ENCODE data around the gene PROM1. TPM values are rescaled to one million over a fixed set of nuclear protein-coding genes. Genes with fewer than 3 reads are reported as not detected.

The PROM1 gene
- total and polyA plus RNA-seq, 4 donors, result 1.2 to 5.2 (median 3.7) TPM

- no peaks in the 10 kb centered on the region for H3K36me3 ChIP-seq (ENCODE audit: control insufficient read depth in 4 of 4, insufficient read depth in 3 of 4, low read depth in 1 of 4, low read length in 3 of 4)
- 85% methylated on average over 11 of the region's 11 CpGs for WGBS
- no peak for TF ChIP-seq HNF4A (conservative IDR thresholded peaks at IDR 0.05)
- no peak for TF ChIP-seq RAD21 (IDR thresholded peaks at IDR 0.05)
- no peak for TF ChIP-seq HNF4G (IDR thresholded peaks at IDR 0.05)
- TF ChIP-seq, protein P1, sequence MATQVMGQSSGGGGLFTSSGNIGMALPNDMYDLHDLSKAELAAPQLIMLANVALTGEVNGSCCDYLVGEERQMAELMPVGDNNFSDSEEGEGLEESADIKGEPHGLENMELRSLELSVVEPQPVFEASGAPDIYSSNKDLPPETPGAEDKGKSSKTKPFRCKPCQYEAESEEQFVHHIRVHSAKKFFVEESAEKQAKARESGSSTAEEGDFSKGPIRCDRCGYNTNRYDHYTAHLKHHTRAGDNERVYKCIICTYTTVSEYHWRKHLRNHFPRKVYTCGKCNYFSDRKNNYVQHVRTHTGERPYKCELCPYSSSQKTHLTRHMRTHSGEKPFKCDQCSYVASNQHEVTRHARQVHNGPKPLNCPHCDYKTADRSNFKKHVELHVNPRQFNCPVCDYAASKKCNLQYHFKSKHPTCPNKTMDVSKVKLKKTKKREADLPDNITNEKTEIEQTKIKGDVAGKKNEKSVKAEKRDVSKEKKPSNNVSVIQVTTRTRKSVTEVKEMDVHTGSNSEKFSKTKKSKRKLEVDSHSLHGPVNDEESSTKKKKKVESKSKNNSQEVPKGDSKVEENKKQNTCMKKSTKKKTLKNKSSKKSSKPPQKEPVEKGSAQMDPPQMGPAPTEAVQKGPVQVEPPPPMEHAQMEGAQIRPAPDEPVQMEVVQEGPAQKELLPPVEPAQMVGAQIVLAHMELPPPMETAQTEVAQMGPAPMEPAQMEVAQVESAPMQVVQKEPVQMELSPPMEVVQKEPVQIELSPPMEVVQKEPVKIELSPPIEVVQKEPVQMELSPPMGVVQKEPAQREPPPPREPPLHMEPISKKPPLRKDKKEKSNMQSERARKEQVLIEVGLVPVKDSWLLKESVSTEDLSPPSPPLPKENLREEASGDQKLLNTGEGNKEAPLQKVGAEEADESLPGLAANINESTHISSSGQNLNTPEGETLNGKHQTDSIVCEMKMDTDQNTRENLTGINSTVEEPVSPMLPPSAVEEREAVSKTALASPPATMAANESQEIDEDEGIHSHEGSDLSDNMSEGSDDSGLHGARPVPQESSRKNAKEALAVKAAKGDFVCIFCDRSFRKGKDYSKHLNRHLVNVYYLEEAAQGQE (IDR thresholded peaks at IDR 0.05), result no peak
- TF ChIP-seq, protein P2, sequence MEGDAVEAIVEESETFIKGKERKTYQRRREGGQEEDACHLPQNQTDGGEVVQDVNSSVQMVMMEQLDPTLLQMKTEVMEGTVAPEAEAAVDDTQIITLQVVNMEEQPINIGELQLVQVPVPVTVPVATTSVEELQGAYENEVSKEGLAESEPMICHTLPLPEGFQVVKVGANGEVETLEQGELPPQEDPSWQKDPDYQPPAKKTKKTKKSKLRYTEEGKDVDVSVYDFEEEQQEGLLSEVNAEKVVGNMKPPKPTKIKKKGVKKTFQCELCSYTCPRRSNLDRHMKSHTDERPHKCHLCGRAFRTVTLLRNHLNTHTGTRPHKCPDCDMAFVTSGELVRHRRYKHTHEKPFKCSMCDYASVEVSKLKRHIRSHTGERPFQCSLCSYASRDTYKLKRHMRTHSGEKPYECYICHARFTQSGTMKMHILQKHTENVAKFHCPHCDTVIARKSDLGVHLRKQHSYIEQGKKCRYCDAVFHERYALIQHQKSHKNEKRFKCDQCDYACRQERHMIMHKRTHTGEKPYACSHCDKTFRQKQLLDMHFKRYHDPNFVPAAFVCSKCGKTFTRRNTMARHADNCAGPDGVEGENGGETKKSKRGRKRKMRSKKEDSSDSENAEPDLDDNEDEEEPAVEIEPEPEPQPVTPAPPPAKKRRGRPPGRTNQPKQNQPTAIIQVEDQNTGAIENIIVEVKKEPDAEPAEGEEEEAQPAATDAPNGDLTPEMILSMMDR (IDR thresholded peaks at IDR 0.05; ENCODE audit: low read depth, low read length, missing input control), result no peak
- no peak for TF ChIP-seq GABPA (IDR thresholded peaks at IDR 0.05 in 1 of 2, conservative IDR thresholded peaks at IDR 0.05 in 1 of 2)
- no peak for TF ChIP-seq SP1 (IDR thresholded peaks at IDR 0.05)
- peaks cover 0 to 2% (median 0%) of the 10 kb centered on the region in 4 donors for H3K9me3 ChIP-seq (ENCODE audit: control insufficient read depth in 4 of 4, low read length in 3 of 4)
- H3K9ac ChIP-seq (ENCODE audit: low read depth in 1 of 2, low read length in 2 of 2), result no peak overlapping the region
- H3K27ac ChIP-seq (ENCODE audit: low read depth in 1 of 2, low read length in 2 of 2), result no peak overlapping the region
- H3K4me1 ChIP-seq (ENCODE audit: control insufficient read depth in 4 of 4, insufficient read depth in 4 of 4, low read length in 3 of 4), result no peaks in the 10 kb centered on the region
- DNase-seq (ENCODE audit: low spot score), result no peak
- no peak overlapping the region for H3K4me3 ChIP-seq (ENCODE audit: low read depth in 1 of 3, low read length in 3 of 3)
- H3K27me3 ChIP-seq (ENCODE audit: control insufficient read depth in 4 of 4, insufficient read depth in 4 of 4, low read length in 3 of 4), result no peaks in the 10 kb centered on the region
Measured at GRCh38 chr4:15968551-15969300, 115.1 kb downstream of the PROM1 start.

GRCh38 chr4:15965325-15965724, 118.5 kb downstream of the PROM1 start:
- no peak for DNase-seq (ENCODE audit: low spot score)
- 85% methylated on average over 5 of the region's 5 CpGs for WGBS
- peaks cover 0 to 2% (median 0%) of the 10 kb centered on the region in 4 donors for H3K9me3 ChIP-seq (ENCODE audit: control insufficient read depth in 4 of 4, low read length in 3 of 4)
- no peaks in the 10 kb centered on the region for H3K27me3 ChIP-seq (ENCODE audit: control insufficient read depth in 4 of 4, insufficient read depth in 4 of 4, low read length in 3 of 4)
- TF ChIP-seq RXRA (IDR thresholded peaks at IDR 0.05) (no peak), HNF4G (IDR thresholded peaks at IDR 0.05) (no peak), NR2F2 (IDR thresholded peaks at IDR 0.05) (no peak), EGR1 (IDR thresholded peaks at IDR 0.05; ENCODE audit: low read depth in 2 of 2) (no peak), HNF4A (conservative IDR thresholded peaks at IDR 0.05) (no peak), SP1 (IDR thresholded peaks at IDR 0.05) (no peak), ZBTB33 (IDR thresholded peaks at IDR 0.05) (no peak), RAD21 (IDR thresholded peaks at IDR 0.05) (no peak), YY1 (IDR thresholded peaks at IDR 0.05) (no peak), GABPA (IDR thresholded peaks at IDR 0.05 in 1 of 2, conservative IDR thresholded peaks at IDR 0.05 in 1 of 2) (no peak), FOXA2 (IDR thresholded peaks at IDR 0.05) (no peak)
- TF ChIP-seq, protein P2 (IDR thresholded peaks at IDR 0.05; ENCODE audit: low read depth, low read length, missing input control), result no peak
- TF ChIP-seq, protein P3, sequence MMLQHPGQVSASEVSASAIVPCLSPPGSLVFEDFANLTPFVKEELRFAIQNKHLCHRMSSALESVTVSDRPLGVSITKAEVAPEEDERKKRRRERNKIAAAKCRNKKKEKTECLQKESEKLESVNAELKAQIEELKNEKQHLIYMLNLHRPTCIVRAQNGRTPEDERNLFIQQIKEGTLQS (IDR thresholded peaks at IDR 0.05), result no peak
- TF ChIP-seq, protein P4, sequence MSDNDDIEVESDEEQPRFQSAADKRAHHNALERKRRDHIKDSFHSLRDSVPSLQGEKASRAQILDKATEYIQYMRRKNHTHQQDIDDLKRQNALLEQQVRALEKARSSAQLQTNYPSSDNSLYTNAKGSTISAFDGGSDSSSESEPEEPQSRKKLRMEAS (IDR thresholded peaks at IDR 0.05), result no peak
- TF ChIP-seq, protein P1 (IDR thresholded peaks at IDR 0.05), result no peak
- no peaks in the 10 kb centered on the region for H3K4me1 ChIP-seq (ENCODE audit: control insufficient read depth in 4 of 4, insufficient read depth in 4 of 4, low read length in 3 of 4)
- no peak overlapping the region for H3K4me3 ChIP-seq (ENCODE audit: low read depth in 1 of 3, low read length in 3 of 3)
- no peak overlapping the region for H3K27ac ChIP-seq (ENCODE audit: low read depth in 1 of 2, low read length in 2 of 2)
- no peak overlapping the region for H3K9ac ChIP-seq (ENCODE audit: low read depth in 1 of 2, low read length in 2 of 2)
- no peaks in the 10 kb centered on the region for H3K36me3 ChIP-seq (ENCODE audit: control insufficient read depth in 4 of 4, insufficient read depth in 3 of 4, low read depth in 1 of 4, low read length in 3 of 4)
